HepG2 (cell line): ENCODE data around the gene DBN1. TPM values are rescaled to one million over a fixed set of nuclear protein-coding genes. Genes with fewer than 3 reads are reported as not detected.

ENCODE experiments used
- DDIT3 ChIP-seq: sonication (generic); formaldehyde crosslinking; IDR thresholded peaks from 2 replicates; pipeline ENCODE4 v1.4.0; 2020; ENCODE audit warnings: mild to moderate bottlenecking, missing genetic modification reagents
- DRAP1 ChIP-seq: IDR thresholded peaks from 2 replicates; pipeline ENCODE4 v1.6.1; 2016; ENCODE audit warnings: missing genetic modification reagents, missing compliant biosample characterization
- HNRNPK ChIP-seq: fragments of 200-400 bp; formaldehyde crosslinking; IDR thresholded peaks from 2 replicates; pipeline ENCODE4 v1.6.1; 2018; ENCODE audit warnings: low read length, low read depth, moderate library complexity, mild to moderate bottlenecking; ENCODE audit not compliant: poor library complexity, severe bottlenecking
- MED8 ChIP-seq: sonication (generic); formaldehyde crosslinking; IDR thresholded peaks from 2 replicates; pipeline ENCODE4 v1.8.1; 2023; ENCODE audit warnings: mild to moderate bottlenecking, missing genetic modification reagents; ENCODE audit not compliant: insufficient replicate concordance
- PRMT3 ChIP-seq: sonication (generic); formaldehyde crosslinking; IDR thresholded peaks from 2 replicates; pipeline ENCODE4 v1.8.1; 2022; ENCODE audit warnings: low read depth, mild to moderate bottlenecking, moderate library complexity, missing genetic modification reagents, borderline replicate concordance
- RCOR2 ChIP-seq: IDR thresholded peaks from 2 replicates; pipeline ENCODE4 v1.6.1; 2016; ENCODE audit warnings: missing biosample characterization, missing genetic modification reagents
- SNRNP70 ChIP-seq: fragments of 200-400 bp; formaldehyde crosslinking; IDR thresholded peaks from 2 replicates; pipeline ENCODE4 v1.6.1; 2017; ENCODE audit warnings: mild to moderate bottlenecking, low read depth, low read length, moderate library complexity
- U2AF1 ChIP-seq: fragments of 200-400 bp; formaldehyde crosslinking; optimal IDR thresholded peaks from 2 replicates; pipeline ENCODE3; 2017; ENCODE audit warnings: mild to moderate bottlenecking, low read depth, low read length
- ZNF142 ChIP-seq: sonication (generic); formaldehyde crosslinking; IDR thresholded peaks from 2 replicates; pipeline ENCODE4 v1.4.0; 2020; ENCODE audit warnings: missing genetic modification reagents
- ZNF747 ChIP-seq: sonication (generic); formaldehyde crosslinking; IDR thresholded peaks from 2 replicates; pipeline ENCODE4 v1.8.1; 2023; ENCODE audit warnings: missing genetic modification reagents, mild to moderate bottlenecking, borderline replicate concordance
- polyA plus RNA-seq, 8 experiments: library from polyadenylated mRNA; depleted of rRNA in 3 of 8; stranded (reverse) in 7 of 8; unstranded in 1 of 8; fragments of >200 nt; fragmentation: Illumina TruSeq in 4 of 8; extraction: Trizol in 4 of 8; gene quantifications; 2 replicates each; pipeline versions ENCODE4 v1.2.1 to v1.2.3, GENCODE V29; 2011 to 2016; ENCODE audit warnings: low read depth in 4 of 8, missing spikeins in 1 of 8, mixed read lengths in 1 of 8; ENCODE audit not compliant: insufficient read depth in 1 of 8
- total RNA-seq, 5 experiments: library from RNA; depleted of rRNA; stranded (reverse); fragments of >200 nt; fragmentation: Illumina TruSeq; extraction: Trizol; gene quantifications; 2 replicates each; pipeline ENCODE4 v1.2.3, GENCODE V29; 2016; ENCODE audit warnings: low read depth in 1 of 5
- TF ChIP-seq, protein P1 (sequence below): sonication (generic); formaldehyde crosslinking; IDR thresholded peaks from 2 replicates; pipeline ENCODE4 v1.4.0; 2020; ENCODE audit warnings: missing genetic modification reagents, borderline replicate concordance
- TF ChIP-seq, protein P2 (sequence below): sonication (generic); formaldehyde crosslinking; IDR thresholded peaks from 2 replicates; pipeline ENCODE4 v1.9.0; 2021; ENCODE audit warnings: missing genetic modification reagents, borderline replicate concordance
- TF ChIP-seq, protein P3 (sequence below): sonication (generic); formaldehyde crosslinking; IDR thresholded peaks from 2 replicates; pipeline ENCODE4 v1.4.0; 2020; ENCODE audit warnings: missing genetic modification reagents

The DBN1 gene
- total and polyA plus RNA-seq, 2 of the 13 experiments (the other 11 are each of a cell fraction or from before 2014, with no cell fraction given): 27.0 to 37.3 TPM

DNA sequence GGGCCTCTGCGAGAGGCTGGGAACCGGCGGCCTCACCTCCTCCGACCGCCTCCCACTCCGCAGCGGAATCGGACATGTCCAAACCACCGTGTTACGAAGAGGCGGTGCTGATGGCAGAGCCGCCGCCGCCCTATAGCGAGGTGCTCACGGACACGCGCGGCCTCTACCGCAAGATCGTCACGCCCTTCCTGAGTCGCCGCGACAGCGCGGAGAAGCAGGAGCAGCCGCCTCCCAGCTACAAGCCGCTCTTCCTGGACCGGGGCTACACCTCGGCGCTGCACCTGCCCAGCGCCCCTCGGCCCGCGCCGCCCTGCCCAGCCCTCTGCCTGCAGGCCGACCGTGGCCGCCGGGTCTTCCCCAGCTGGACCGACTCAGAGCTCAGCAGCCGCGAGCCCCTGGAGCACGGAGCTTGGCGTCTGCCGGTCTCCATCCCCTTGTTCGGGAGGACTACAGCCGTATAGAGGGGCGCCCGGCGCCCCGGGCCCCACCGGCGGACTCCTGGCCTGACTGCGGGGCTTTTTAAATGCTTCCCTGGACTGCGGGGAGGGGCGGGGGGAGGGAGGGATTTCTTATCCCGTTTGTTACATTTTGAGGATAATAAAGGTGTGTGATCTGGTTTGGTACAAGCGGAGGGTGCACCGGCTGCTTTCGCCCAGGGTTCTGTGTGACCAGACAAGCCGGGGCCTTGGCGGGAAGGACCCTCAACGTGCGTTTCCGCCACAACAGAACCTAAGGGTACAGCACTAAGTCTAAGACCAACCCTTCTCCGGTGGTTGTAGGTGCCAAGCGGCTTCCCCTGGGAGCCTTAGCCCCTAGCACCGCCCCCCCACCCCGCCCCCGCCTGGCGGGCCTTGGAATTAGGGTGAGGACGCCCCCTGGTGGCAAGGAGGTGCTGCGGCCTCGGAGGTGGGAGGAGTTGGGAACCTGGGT, 17.5 kb downstream of the DBN1 start (continued):
- TF ChIP-seq, protein P1, sequence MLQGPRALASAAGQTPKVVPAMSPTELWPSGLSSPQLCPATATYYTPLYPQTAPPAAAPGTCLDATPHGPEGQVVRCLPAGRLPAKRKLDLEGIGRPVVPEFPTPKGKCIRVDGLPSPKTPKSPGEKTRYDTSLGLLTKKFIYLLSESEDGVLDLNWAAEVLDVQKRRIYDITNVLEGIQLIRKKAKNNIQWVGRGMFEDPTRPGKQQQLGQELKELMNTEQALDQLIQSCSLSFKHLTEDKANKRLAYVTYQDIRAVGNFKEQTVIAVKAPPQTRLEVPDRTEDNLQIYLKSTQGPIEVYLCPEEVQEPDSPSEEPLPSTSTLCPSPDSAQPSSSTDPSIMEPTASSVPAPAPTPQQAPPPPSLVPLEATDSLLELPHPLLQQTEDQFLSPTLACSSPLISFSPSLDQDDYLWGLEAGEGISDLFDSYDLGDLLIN (CRISPR knock-in tag): no peak
- TF ChIP-seq, protein P2, sequence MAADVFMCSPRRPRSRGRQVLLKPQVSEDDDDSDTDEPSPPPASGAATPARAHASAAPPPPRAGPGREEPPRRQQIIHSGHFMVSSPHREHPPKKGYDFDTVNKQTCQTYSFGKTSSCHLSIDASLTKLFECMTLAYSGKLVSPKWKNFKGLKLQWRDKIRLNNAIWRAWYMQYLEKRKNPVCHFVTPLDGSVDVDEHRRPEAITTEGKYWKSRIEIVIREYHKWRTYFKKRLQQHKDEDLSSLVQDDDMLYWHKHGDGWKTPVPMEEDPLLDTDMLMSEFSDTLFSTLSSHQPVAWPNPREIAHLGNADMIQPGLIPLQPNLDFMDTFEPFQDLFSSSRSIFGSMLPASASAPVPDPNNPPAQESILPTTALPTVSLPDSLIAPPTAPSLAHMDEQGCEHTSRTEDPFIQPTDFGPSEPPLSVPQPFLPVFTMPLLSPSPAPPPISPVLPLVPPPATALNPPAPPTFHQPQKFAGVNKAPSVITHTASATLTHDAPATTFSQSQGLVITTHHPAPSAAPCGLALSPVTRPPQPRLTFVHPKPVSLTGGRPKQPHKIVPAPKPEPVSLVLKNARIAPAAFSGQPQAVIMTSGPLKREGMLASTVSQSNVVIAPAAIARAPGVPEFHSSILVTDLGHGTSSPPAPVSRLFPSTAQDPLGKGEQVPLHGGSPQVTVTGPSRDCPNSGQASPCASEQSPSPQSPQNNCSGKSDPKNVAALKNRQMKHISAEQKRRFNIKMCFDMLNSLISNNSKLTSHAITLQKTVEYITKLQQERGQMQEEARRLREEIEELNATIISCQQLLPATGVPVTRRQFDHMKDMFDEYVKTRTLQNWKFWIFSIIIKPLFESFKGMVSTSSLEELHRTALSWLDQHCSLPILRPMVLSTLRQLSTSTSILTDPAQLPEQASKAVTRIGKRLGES: no peak
- no peak for TF ChIP-seq PRMT3 (CRISPR knock-in tag)
- TF ChIP-seq, protein P3, sequence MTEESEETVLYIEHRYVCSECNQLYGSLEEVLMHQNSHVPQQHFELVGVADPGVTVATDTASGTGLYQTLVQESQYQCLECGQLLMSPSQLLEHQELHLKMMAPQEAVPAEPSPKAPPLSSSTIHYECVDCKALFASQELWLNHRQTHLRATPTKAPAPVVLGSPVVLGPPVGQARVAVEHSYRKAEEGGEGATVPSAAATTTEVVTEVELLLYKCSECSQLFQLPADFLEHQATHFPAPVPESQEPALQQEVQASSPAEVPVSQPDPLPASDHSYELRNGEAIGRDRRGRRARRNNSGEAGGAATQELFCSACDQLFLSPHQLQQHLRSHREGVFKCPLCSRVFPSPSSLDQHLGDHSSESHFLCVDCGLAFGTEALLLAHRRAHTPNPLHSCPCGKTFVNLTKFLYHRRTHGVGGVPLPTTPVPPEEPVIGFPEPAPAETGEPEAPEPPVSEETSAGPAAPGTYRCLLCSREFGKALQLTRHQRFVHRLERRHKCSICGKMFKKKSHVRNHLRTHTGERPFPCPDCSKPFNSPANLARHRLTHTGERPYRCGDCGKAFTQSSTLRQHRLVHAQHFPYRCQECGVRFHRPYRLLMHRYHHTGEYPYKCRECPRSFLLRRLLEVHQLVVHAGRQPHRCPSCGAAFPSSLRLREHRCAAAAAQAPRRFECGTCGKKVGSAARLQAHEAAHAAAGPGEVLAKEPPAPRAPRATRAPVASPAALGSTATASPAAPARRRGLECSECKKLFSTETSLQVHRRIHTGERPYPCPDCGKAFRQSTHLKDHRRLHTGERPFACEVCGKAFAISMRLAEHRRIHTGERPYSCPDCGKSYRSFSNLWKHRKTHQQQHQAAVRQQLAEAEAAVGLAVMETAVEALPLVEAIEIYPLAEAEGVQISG (CRISPR knock-in tag): peak; percentile 68
- TF ChIP-seq SNRNP70: no peak
- TF ChIP-seq HNRNPK: no peak
- no peak for TF ChIP-seq U2AF1
- TF ChIP-seq DRAP1: no peak
- no peak for TF ChIP-seq DDIT3 (CRISPR knock-in tag)
- no peak for TF ChIP-seq RCOR2 (CRISPR knock-in tag)
- no peak for TF ChIP-seq ZNF747 (CRISPR knock-in tag)
- TF ChIP-seq ZNF142: no peak
- peak; percentile 32 for TF ChIP-seq MED8 (CRISPR knock-in tag)
